ENCODE measurements around the gene GABRB1. TPM values are rescaled to one million over a fixed set of nuclear protein-coding genes. Genes with fewer than 3 reads are reported as not detected.

Gene GABRB1
- total and polyA plus RNA-seq, 2 donors (not counting 3 experiments of a cell fraction or from before 2014, with no cell fraction given), result not detected

- Histone ChIP-seq H3K4me1 (ENCODE audit: control insufficient read depth, extremely low read depth, insufficient read depth, low read length) (no peaks in the 10 kb centered on the region), H3K27me3 (ENCODE audit: control insufficient read depth in 2 of 2, insufficient read depth in 2 of 2, low read length in 2 of 2) (peaks cover 0 to 10% of the 10 kb centered on the region in 2 experiments), H4K20me1 (replicated peaks; ENCODE audit: control insufficient read depth, extremely low read depth, insufficient read depth, low read length) (no peaks in the 10 kb centered on the region), H3K36me3 (ENCODE audit: control insufficient read depth in 2 of 2, extremely low read depth in 1 of 2, insufficient read depth in 2 of 2, low read length in 2 of 2) (no peaks in the 10 kb centered on the region), H3K79me2 (ENCODE audit: control insufficient read depth, insufficient read depth, low read length) (no peaks in the 10 kb centered on the region), H3K4me2 (ENCODE audit: insufficient read depth, low read length) (no peak overlapping the region), H3K27ac (ENCODE audit: insufficient read depth, low read depth, low read length) (no peak overlapping the region), H3K9me1 (replicated peaks; ENCODE audit: control insufficient read depth, extremely low read depth, insufficient read depth, low read length) (no peaks in the 10 kb centered on the region), H3K4me3 (replicated peaks in 1 of 3; ENCODE audit: insufficient read depth in 1 of 3, low read depth in 1 of 3, low read length in 3 of 3) (no peak overlapping the region), H3K9ac (replicated peaks; ENCODE audit: extremely low read depth, insufficient read depth, low read length) (no peak overlapping the region), H3K9me3 (replicated peaks; ENCODE audit: control insufficient read depth, insufficient read depth, low read length) (no peaks in the 10 kb centered on the region), H2AFZ (ENCODE audit: low read depth, low read length) (no peak overlapping the region)
- TF ChIP-seq EZH2 (IDR thresholded peaks at IDR 0.05; ENCODE audit: borderline replicate concordance, low read depth, low read length, severe bottlenecking) (no peak), CTCF (IDR thresholded peaks at IDR 0.05; ENCODE audit: extremely low read depth in 1 of 2, insufficient read depth in 1 of 2, low read depth in 1 of 2, low read length in 2 of 2) (no peak), FOS (IDR thresholded peaks at IDR 0.05; ENCODE audit: borderline replicate concordance, insufficient read depth, low read length) (no peak), GATA2 (IDR thresholded peaks at IDR 0.05; ENCODE audit: insufficient read depth, insufficient read length, low read depth, low read length) (no peak), JUN (IDR thresholded peaks at IDR 0.05; ENCODE audit: borderline replicate concordance, insufficient read depth, insufficient read length, low read depth) (no peak), MYC (IDR thresholded peaks at IDR 0.05; ENCODE audit: low read depth, low read length) (no peak), POLR2AphosphoS5 (IDR thresholded peaks at IDR 0.05; ENCODE audit: insufficient read depth, low read depth, low read length) (no peak), POLR2A (IDR thresholded peaks at IDR 0.05; ENCODE audit: low read depth, low read length) (no peak), MAX (IDR thresholded peaks at IDR 0.05; ENCODE audit: insufficient read depth, insufficient read length) (no peak)
- intact Hi-C loops (cut with micrococcal nuclease), result no loop called here
- FAIRE-seq, result no peak
- BruUV-seq (replicated peaks), result no TSS peak
- ChIA-PET POLR2A (no interaction called here), CTCF (no interaction called here)
- dilution Hi-C loops (cut with MboI; ENCODE audit: extremely low pct_ligation_motif_present, low sequenced_read_pairs), result no loop called here
- no peak for DNase-seq (ENCODE audit: low read depth, low spot score)
Observed at GRCh38 chr4:47045261-47045660, 13.9 kb downstream of the GABRB1 start.

All from endothelial cell of umbilical vein (primary cell).